ENCODE data around the gene PDCD2L.

DNA sequence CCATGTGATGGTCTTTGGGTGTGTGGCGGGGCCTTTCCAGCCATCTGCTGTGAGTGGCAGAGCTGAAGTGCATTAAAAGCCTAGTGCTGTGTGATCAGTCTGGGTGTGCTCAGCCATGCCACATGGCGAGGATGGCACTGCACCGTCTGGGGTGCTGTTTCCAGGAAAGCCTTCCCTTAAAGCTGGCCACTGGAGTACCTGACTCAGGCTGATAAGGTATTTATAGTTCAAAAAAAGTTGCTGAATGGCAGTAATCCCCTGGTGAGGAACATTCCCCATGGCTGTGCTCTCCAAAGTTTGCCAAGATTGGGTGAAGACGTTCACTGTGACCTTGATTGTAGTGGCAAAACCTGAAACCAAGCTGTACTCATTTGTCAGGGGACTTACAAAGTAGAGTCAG is 33.2 kb upstream of the PDCD2L start:
- TF ChIP-seq MTA1 (IDR thresholded peaks at IDR 0.05; ENCODE audit: borderline replicate concordance): no peak
- no peak for TF ChIP-seq ZFX (CRISPR knock-in tag; IDR thresholded peaks at IDR 0.05)
- TF ChIP-seq, protein P1, sequence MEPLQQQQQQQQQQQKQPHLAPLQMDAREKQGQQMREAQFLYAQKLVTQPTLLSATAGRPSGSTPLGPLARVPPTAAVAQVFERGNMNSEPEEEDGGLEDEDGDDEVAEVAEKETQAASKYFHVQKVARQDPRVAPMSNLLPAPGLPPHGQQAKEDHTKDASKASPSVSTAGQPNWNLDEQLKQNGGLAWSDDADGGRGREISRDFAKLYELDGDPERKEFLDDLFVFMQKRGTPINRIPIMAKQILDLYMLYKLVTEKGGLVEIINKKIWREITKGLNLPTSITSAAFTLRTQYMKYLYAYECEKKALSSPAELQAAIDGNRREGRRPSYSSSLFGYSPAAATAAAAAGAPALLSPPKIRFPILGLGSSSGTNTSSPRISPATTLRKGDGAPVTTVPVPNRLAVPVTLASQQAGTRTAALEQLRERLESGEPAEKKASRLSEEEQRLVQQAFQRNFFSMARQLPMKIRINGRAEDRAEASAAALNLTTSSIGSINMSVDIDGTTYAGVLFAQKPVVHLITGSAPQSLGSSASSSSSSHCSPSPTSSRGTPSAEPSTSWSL (CRISPR knock-in tag; IDR thresholded peaks at IDR 0.05; ENCODE audit: borderline replicate concordance): no peak
- TF ChIP-seq, protein P2, sequence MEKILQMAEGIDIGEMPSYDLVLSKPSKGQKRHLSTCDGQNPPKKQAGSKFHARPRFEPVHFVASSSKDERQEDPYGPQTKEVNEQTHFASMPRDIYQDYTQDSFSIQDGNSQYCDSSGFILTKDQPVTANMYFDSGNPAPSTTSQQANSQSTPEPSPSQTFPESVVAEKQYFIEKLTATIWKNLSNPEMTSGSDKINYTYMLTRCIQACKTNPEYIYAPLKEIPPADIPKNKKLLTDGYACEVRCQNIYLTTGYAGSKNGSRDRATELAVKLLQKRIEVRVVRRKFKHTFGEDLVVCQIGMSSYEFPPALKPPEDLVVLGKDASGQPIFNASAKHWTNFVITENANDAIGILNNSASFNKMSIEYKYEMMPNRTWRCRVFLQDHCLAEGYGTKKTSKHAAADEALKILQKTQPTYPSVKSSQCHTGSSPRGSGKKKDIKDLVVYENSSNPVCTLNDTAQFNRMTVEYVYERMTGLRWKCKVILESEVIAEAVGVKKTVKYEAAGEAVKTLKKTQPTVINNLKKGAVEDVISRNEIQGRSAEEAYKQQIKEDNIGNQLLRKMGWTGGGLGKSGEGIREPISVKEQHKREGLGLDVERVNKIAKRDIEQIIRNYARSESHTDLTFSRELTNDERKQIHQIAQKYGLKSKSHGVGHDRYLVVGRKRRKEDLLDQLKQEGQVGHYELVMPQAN (IDR thresholded peaks at IDR 0.05; ENCODE audit: borderline replicate concordance): no peak

Measured in K562 (cell line).